IMR-90 (cell line): Measurements from ENCODE around the gene THBS4. TPM values are rescaled to one million over a fixed set of nuclear protein-coding genes. Genes with fewer than 3 reads are reported as not detected.

ENCODE experiments used
- ATAC-seq: fragments of 200-7000 bp; cut with Tn5 transposase; 2 replicates; pipeline ENCODE4 v1.9.1; 2020; ENCODE audit warnings: low read depth, mild to moderate bottlenecking, moderate library complexity
- BruUV-seq: library from RNA; stranded (reverse); fragments of 400-500 nt; replicated peaks from 2 replicates; lab custom pipeline; 2021; lab: Mats Ljungman, UMichigan
- CTCF ChIA-PET: fragments of 300-600 bp; formaldehyde crosslinking; extraction: SDS; loops from one replicate; lab custom pipeline; 2021; ENCODE audit warnings: antibody characterized with exemption; lab: Yijun Ruan, JAX
- POLR2A ChIA-PET: fragments of 300-600 bp; sonication (Branson Sonifier 250); formaldehyde crosslinking; loops from one replicate; lab custom pipeline; 2022; ENCODE audit warnings: antibody characterized with exemption; ENCODE audit not compliant: unreplicated experiment; lab: Charles Lee
- DNase-seq: peaks from one replicate; pipeline ENCODE4 v3.0.0; 2013
- H2AFZ ChIP-seq: replicated peaks from 2 replicates; pipeline ENCODE3; 2013; ENCODE audit warnings: low read length, mild to moderate bottlenecking; ENCODE audit not compliant: poor library complexity
- H2AK5ac ChIP-seq: 2 replicates; pipeline ENCODE4 v1.6.1; 2013; ENCODE audit warnings: low read depth, low read length, inconsistent platforms
- H2AK9ac ChIP-seq: replicated peaks from 2 replicates; pipeline ENCODE3; 2013; ENCODE audit warnings: mild to moderate bottlenecking, low read depth, low read length, moderate library complexity; ENCODE audit not compliant: poor library complexity
- H2BK120ac ChIP-seq: 2 replicates; pipeline ENCODE4 v1.6.1; 2013; ENCODE audit warnings: low read depth, low read length, inconsistent platforms
- H2BK15ac ChIP-seq: 3 replicates; pipeline ENCODE4 v1.6.1; 2013; ENCODE audit warnings: low read depth, low read length, inconsistent platforms
- H2BK20ac ChIP-seq: 2 replicates; pipeline ENCODE4 v1.6.1; 2013; ENCODE audit warnings: low read depth, mild to moderate bottlenecking, inconsistent platforms, low read length, moderate library complexity
- H2BK5ac ChIP-seq: 2 replicates; pipeline ENCODE4 v1.6.1; 2013; ENCODE audit warnings: mild to moderate bottlenecking, low read depth, low read length, inconsistent platforms; ENCODE audit not compliant: poor library complexity, severe bottlenecking
- H3K14ac ChIP-seq: replicated peaks from 2 replicates; pipeline ENCODE4 v1.6.1; 2013; ENCODE audit warnings: low read depth, low read length, inconsistent platforms
- H3K18ac ChIP-seq: 2 replicates; pipeline ENCODE4 v1.6.1; 2013; ENCODE audit warnings: low read depth, low read length, control low read depth
- H3K23ac ChIP-seq: 2 replicates; pipeline ENCODE4 v1.6.1; 2013; ENCODE audit warnings: low read depth, low read length, inconsistent platforms
- H3K27ac ChIP-seq: 2 replicates; pipeline ENCODE4 v1.5.1; 2013; ENCODE audit warnings: mild to moderate bottlenecking, control low read depth, low read length; ENCODE audit not compliant: insufficient read depth
- H3K27me3 ChIP-seq: 2 replicates; pipeline ENCODE4 v1.6.1; 2013; ENCODE audit warnings: low read length; ENCODE audit not compliant: control insufficient read depth, insufficient read depth
- H3K36me3 ChIP-seq: 2 replicates; pipeline ENCODE4 v1.6.1; 2013; ENCODE audit warnings: low read length, mixed read lengths; ENCODE audit not compliant: control insufficient read depth, insufficient read depth
- H3K4ac ChIP-seq: 2 replicates; pipeline ENCODE4 v1.6.1; 2013; ENCODE audit warnings: low read depth, low read length, inconsistent platforms
- H3K4me1 ChIP-seq: 2 replicates; pipeline ENCODE4 v1.6.1; 2013; ENCODE audit warnings: low read length, mixed read lengths; ENCODE audit not compliant: control insufficient read depth, insufficient read depth
- H3K4me2 ChIP-seq: 2 replicates; pipeline ENCODE4 v1.6.1; 2013; ENCODE audit warnings: low read depth, mild to moderate bottlenecking, control low read depth, low read length, moderate library complexity
- H3K4me3 ChIP-seq: 2 replicates; pipeline ENCODE4 v1.5.1; 2013; ENCODE audit warnings: low read depth, mild to moderate bottlenecking, control low read depth, low read length, moderate library complexity; ENCODE audit not compliant: insufficient read depth
- H3K56ac ChIP-seq: 2 replicates; pipeline ENCODE4 v1.6.1; 2013; ENCODE audit warnings: low read length, inconsistent platforms; ENCODE audit not compliant: insufficient read depth; ENCODE audit errors: extremely low read depth
- H3K79me1 ChIP-seq, 2 experiments: 2 replicates each; pipeline ENCODE4 v1.6.1; 2013; ENCODE audit warnings: low read length in 2 of 2, inconsistent platforms in 1 of 2, low read depth in 1 of 2
- H3K9ac ChIP-seq: 2 replicates; pipeline ENCODE4 v1.6.1; 2013; ENCODE audit warnings: low read depth, low read length, control low read depth
- H3K9me1 ChIP-seq: 2 replicates; pipeline ENCODE4 v1.6.1; 2013; ENCODE audit warnings: low read length, inconsistent platforms; ENCODE audit not compliant: insufficient read depth
- H3K9me3 ChIP-seq: 2 replicates; pipeline ENCODE4 v1.6.1; 2013; ENCODE audit warnings: low read length; ENCODE audit not compliant: control insufficient read depth, insufficient read depth
- H4K20me1 ChIP-seq: 2 replicates; pipeline ENCODE4 v1.6.1; 2013; ENCODE audit warnings: low read length, inconsistent platforms; ENCODE audit not compliant: insufficient read depth
- H4K5ac ChIP-seq: 2 replicates; pipeline ENCODE4 v1.6.1; 2013; ENCODE audit warnings: mild to moderate bottlenecking, low read depth, low read length, control low read depth
- H4K8ac ChIP-seq, 2 experiments: 2 replicates each; pipeline ENCODE4 v1.6.1; 2013; ENCODE audit warnings: low read depth in 2 of 2, low read length in 2 of 2, control low read depth in 1 of 2, inconsistent platforms in 1 of 2
- H4K91ac ChIP-seq: 2 replicates; pipeline ENCODE4 v1.6.1; 2013; ENCODE audit warnings: low read depth, low read length, inconsistent platforms; ENCODE audit not compliant: insufficient read depth
- BHLHE40 ChIP-seq: fragments of 150-350 bp; IDR thresholded peaks from 2 replicates; pipeline ENCODE4 v1.6.1; 2016; ENCODE audit warnings: mild to moderate bottlenecking, low read depth, low read length
- CEBPB ChIP-seq: IDR thresholded peaks from 2 replicates; pipeline ENCODE4 v1.6.1; 2012; ENCODE audit warnings: low read depth, low read length, improper control_type of control experiment
- CTCF ChIP-seq: conservative IDR thresholded peaks from 2 replicates; pipeline ENCODE4 v1.5.1; 2012; ENCODE audit warnings: mild to moderate bottlenecking, low read depth, low read length, improper control_type of control experiment
- FOS ChIP-seq: fragments of 150-350 bp; IDR thresholded peaks from 2 replicates; pipeline ENCODE4 v1.6.1; 2016; ENCODE audit warnings: low read depth, low read length
- MAZ ChIP-seq: IDR thresholded peaks from 2 replicates; pipeline ENCODE4 v1.6.1; 2012; ENCODE audit warnings: low read depth, mild to moderate bottlenecking, low read length, improper control_type of control experiment, moderate library complexity, borderline replicate concordance
- MXI1 ChIP-seq: IDR thresholded peaks from 2 replicates; pipeline ENCODE4 v1.6.1; 2012; ENCODE audit warnings: low read depth, mild to moderate bottlenecking, low read length, moderate library complexity, borderline replicate concordance
- RFX5 ChIP-seq: IDR thresholded peaks from 2 replicates; pipeline ENCODE4 v1.8.0; 2012; ENCODE audit warnings: low read depth, mild to moderate bottlenecking, low read length, moderate library complexity
- USF2 ChIP-seq: fragments of 150-350 bp; IDR thresholded peaks from 2 replicates; pipeline ENCODE4 v1.6.1; 2017; ENCODE audit warnings: mild to moderate bottlenecking, antibody characterized with exemption, low read length, low read depth
- WGBS, 2 experiments: methylation state at CpG; one replicate each; pipeline versions ENCODE4 v1.1.5 to v1.1.7; 2013; ENCODE audit warnings: missing lambda C conversion rate in 2 of 2; ENCODE audit not compliant: insufficient read length in 1 of 2; ENCODE audit errors: extremely low coverage in 2 of 2; 5-methylcytosine and 5-hydroxymethylcytosine counted together
- dilution Hi-C: fragments of 300-500 bp; cut with HindIII; formaldehyde crosslinking; loops from one replicate; pipeline ENCODE4 v1.14.3; 2018; ENCODE audit warnings: low sequenced_read_pairs; ENCODE audit not compliant: unreplicated experiment
- in situ Hi-C: fragments of 300-500 bp; cut with MboI; formaldehyde crosslinking; loops from 3 replicates; pipeline ENCODE4 v1.14.3; 2019; ENCODE audit warnings: low sequenced_read_pairs, inconsistent platforms, mixed read lengths
- intact Hi-C: fragments of 100-400 bp; cut with micrococcal nuclease; formaldehyde crosslinking; loops from 2 replicates; pipeline ENCODE4 v1.10.0; 2022
- polyA plus RNA-seq, 3 experiments: library from polyadenylated mRNA; depleted of rRNA; stranded (reverse); fragments of >200 nt; gene quantifications; 2 replicates each; pipeline ENCODE4 v1.2.3, GENCODE V29; 2012; ENCODE audit warnings: low replicate concordance in 1 of 3
- total RNA-seq: library from RNA; depleted of rRNA; stranded (reverse); fragments of >200 nt; gene quantifications from 2 replicates; pipeline ENCODE4 v1.2.3, GENCODE V29; 2012
- TF ChIP-seq, protein P1 (sequence below): fragments of 150-350 bp; IDR thresholded peaks from 2 replicates; pipeline ENCODE4 v1.6.1; 2016; ENCODE audit warnings: low read depth, mild to moderate bottlenecking, low read length, moderate library complexity, borderline replicate concordance

The THBS4 gene
- total and polyA plus RNA-seq, 2 of the 4 experiments (the other 2 are of a cell fraction): 0.90 to 0.92 TPM

DNA sequence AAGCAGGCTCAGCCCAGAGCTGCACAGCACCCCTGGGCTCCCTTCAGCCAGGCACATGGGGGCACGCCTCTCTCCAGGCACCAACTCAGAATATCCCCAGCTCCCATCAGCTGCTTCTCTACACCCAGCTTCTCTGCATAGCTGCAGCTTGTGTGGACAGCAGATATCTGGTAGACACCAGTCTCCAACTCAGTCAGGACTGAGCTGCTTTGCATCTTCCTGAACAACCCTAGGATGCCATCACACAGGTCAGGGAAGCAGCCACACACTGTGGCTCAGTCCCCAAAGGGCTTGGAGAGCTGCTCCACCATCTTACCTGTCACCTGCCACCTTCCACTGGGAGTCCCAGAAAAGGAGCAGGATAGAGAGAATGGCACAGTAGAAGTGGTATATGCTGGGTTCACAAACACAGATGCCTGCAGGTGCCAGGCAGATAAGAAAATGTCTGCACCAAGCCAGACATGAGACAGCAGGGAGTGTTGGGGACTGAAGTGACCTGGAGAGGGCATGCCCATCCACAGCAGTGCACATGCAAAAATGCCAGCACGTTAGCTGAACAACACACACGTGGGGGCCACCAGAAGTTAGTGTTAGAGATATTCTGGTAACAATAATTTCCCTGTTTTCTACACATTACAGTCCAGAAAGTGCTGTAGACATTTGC, 42.0 kb downstream of the THBS4 start:
- intact Hi-C loops: no loop called here
- Histone ChIP-seq H3K18ac (no peak overlapping the region), H2BK5ac (no peak overlapping the region), H2BK120ac (no peak overlapping the region), H3K4ac (no peak overlapping the region), H3K56ac (no peak overlapping the region), H3K79me1 (no peaks in the 10 kb centered on the region), H3K36me3 (no peaks in the 10 kb centered on the region), H2AK5ac (no peak overlapping the region), H2AFZ (no peak overlapping the region), H3K9ac (no peak overlapping the region), H3K23ac (no peak overlapping the region), H2BK15ac (no peak overlapping the region), H3K9me3 (no peaks in the 10 kb centered on the region), H4K91ac (no peak overlapping the region), H3K14ac (no peak overlapping the region), H4K8ac (no peak overlapping the region), H3K9me1 (peaks cover 2% of the 10 kb centered on the region; the same call in 1 of the 2 replicates), H3K4me1 (no peaks in the 10 kb centered on the region), H3K27ac (no peak overlapping the region), H2AK9ac (no peak overlapping the region), H4K20me1 (no peaks in the 10 kb centered on the region), H3K4me2 (no peak overlapping the region), H2BK20ac (no peak overlapping the region), H3K27me3 (peaks cover 3% of the 10 kb centered on the region), H4K5ac (no peak overlapping the region), H3K4me3 (no peak overlapping the region)
- ATAC-seq (no peak), DNase-seq (no peak)
- in situ Hi-C loops: no loop called here
- ChIA-PET CTCF (interaction anchor here (0.9 kb wide), 1 partner anchor 198 kb away, joined by 3 read pairs; no protein-coding TSS in a partner anchor), POLR2A (no interaction called here)
- WGBS, 2 experiments: no CpG with 5 or more reads among the region's 3 CpGs
- no peak for TF ChIP-seq RFX5
- TF ChIP-seq CTCF: no peak
- TF ChIP-seq FOS: no peak
- TF ChIP-seq MAZ: no peak
- TF ChIP-seq USF2: no peak
- TF ChIP-seq, protein P1, sequence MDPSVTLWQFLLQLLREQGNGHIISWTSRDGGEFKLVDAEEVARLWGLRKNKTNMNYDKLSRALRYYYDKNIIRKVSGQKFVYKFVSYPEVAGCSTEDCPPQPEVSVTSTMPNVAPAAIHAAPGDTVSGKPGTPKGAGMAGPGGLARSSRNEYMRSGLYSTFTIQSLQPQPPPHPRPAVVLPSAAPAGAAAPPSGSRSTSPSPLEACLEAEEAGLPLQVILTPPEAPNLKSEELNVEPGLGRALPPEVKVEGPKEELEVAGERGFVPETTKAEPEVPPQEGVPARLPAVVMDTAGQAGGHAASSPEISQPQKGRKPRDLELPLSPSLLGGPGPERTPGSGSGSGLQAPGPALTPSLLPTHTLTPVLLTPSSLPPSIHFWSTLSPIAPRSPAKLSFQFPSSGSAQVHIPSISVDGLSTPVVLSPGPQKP: no peak
- no peak for TF ChIP-seq BHLHE40
- TF ChIP-seq MXI1: no peak
- TF ChIP-seq CEBPB: no peak
- no TSS peak for BruUV-seq
- dilution Hi-C loops: no loop called here
